ENCODE data around the gene KLF3.

DNA sequence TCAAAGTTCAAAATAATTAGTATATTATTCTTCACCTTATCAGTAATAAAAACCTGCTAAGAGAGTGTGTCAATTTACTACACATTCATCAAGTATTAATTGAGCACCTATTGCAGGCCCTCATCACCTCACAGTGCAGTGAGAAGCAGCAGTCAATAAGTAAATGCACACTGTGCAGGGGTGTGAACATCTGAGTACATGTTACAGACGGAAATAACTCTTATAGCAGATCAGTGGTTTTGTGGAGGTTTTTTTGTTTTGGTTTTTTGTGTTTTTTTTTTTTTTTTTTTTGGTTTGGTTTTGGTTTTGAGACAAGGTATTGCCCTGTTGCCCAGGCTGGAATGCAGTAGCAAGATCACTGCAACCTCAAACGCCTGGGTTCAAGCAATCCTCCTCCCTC lies 20.3 kb downstream of the KLF3 start:
- TF ChIP-seq, protein P1, sequence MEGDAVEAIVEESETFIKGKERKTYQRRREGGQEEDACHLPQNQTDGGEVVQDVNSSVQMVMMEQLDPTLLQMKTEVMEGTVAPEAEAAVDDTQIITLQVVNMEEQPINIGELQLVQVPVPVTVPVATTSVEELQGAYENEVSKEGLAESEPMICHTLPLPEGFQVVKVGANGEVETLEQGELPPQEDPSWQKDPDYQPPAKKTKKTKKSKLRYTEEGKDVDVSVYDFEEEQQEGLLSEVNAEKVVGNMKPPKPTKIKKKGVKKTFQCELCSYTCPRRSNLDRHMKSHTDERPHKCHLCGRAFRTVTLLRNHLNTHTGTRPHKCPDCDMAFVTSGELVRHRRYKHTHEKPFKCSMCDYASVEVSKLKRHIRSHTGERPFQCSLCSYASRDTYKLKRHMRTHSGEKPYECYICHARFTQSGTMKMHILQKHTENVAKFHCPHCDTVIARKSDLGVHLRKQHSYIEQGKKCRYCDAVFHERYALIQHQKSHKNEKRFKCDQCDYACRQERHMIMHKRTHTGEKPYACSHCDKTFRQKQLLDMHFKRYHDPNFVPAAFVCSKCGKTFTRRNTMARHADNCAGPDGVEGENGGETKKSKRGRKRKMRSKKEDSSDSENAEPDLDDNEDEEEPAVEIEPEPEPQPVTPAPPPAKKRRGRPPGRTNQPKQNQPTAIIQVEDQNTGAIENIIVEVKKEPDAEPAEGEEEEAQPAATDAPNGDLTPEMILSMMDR (conservative IDR thresholded peaks at IDR 0.05; ENCODE audit: low read depth, low read length): no peak
- TF ChIP-seq EZH2phosphoT487 (IDR thresholded peaks at IDR 0.05; ENCODE audit: borderline replicate concordance, low read length): no peak
